ENCODE measurements around the gene COX19. TPM values are rescaled to one million over a fixed set of nuclear protein-coding genes. Genes with fewer than 3 reads are reported as not detected.

The COX19 gene
- total RNA-seq, 4 donors from 2014 or later: 15.9 to 41.3 (median 24.7) TPM

DNA sequence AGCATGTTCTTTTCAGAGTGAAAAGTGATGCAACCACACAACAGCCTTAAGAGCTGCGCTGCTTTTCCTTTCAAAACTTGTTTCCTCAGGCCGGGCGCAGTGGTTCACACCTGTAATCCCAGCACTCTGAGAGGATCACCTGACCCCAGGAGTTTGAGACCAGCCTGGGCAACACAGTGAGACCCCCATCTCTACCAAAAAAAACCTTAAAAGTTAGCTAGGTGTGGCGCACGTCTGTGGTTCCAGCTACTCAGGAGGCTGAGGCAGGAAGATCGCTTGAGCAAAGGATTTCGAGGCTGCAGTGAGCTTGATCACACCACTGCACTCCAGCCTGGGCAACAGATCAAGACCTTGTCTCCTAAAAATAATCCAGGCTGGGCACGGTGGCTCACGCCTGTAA lies 2.0 kb downstream of the COX19 start:
- TF ChIP-seq CTCF (IDR thresholded peaks at IDR 0.05) (no peak), POLR2A (IDR thresholded peaks at IDR 0.05) (no peak)
- peak overlapping the region in 1 of 4 donors; percentile 100 for H3K4me3 ChIP-seq
- H3K36me3 ChIP-seq: peaks cover 0 to 51% (median 0%) of the 10 kb centered on the region in 3 donors
- H3K27me3 ChIP-seq: no peaks in the 10 kb centered on the region
- no peaks in the 10 kb centered on the region for H3K9me3 ChIP-seq
- no peak for DNase-seq
- no peak overlapping the region for H3K27ac ChIP-seq
- H3K4me1 ChIP-seq: peaks cover 0 to 31% (median 12%) of the 10 kb centered on the region in 4 donors

DNA sequence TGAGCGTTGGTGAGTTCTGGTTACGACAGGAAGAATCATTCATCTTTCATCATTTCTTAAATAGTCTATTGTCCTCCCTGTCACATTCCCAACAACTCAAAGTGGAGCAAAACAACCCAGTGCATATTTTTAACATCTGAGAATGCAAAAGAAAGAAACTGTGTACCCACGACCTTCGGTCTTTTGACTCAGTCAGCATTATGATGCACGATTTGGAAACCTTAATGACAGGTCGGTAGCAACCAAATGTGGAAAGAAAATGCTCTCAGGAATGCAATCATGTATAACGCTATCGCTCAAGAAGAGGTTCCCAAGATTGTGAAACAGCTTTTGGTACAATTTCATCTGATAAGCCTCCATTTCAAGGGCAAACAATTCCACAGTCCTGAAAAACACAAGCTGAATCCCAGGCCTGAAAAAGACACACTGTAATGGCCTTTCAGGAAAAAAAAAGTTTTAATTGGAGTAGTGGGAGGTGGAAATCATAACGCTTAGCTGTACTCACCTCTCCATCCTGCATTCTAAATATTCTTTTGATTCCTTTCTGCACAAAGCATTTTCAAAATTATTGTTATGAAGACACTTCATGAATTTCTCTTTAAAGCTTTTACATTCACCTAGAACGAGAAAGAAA lies 2.6 kb downstream of the COX19 start:
- Histone ChIP-seq H3K4me3 (no peak overlapping the region), H3K4me1 (peaks cover 0 to 30% (median 12%) of the 10 kb centered on the region in 4 donors), H3K27me3 (no peaks in the 10 kb centered on the region), H3K27ac (no peak overlapping the region), H3K36me3 (peaks cover 0 to 56% (median 0%) of the 10 kb centered on the region in 3 donors), H3K9me3 (no peaks in the 10 kb centered on the region)
- TF ChIP-seq CTCF (IDR thresholded peaks at IDR 0.05): no peak
- TF ChIP-seq POLR2A (IDR thresholded peaks at IDR 0.05): no peak
- DNase-seq: no peak

GRCh38 chr7:972110-972509 lies 3.2 kb downstream of the COX19 start:
- peaks cover 0 to 62% (median 0%) of the 10 kb centered on the region in 3 donors for H3K36me3 ChIP-seq
- H3K9me3 ChIP-seq: no peaks in the 10 kb centered on the region
- no peak overlapping the region for H3K27ac ChIP-seq
- TF ChIP-seq POLR2A (IDR thresholded peaks at IDR 0.05) (no peak), CTCF (IDR thresholded peaks at IDR 0.05) (no peak)
- no peaks in the 10 kb centered on the region for H3K27me3 ChIP-seq
- DNase-seq: no peak
- H3K4me3 ChIP-seq: no peak overlapping the region
- peaks cover 0 to 30% (median 12%) of the 10 kb centered on the region in 4 donors for H3K4me1 ChIP-seq

GRCh38 chr7:970744-971143 lies 4.6 kb downstream of the COX19 start:
- no peak overlapping the region for H3K27ac ChIP-seq
- TF ChIP-seq CTCF (IDR thresholded peaks at IDR 0.05): no peak
- no peak for TF ChIP-seq POLR2A (IDR thresholded peaks at IDR 0.05)
- no peak overlapping the region for H3K4me3 ChIP-seq
- H3K4me1 ChIP-seq: peaks cover 0 to 23% (median 12%) of the 10 kb centered on the region in 4 donors
- H3K9me3 ChIP-seq: no peaks in the 10 kb centered on the region
- peaks cover 0 to 70% (median 0%) of the 10 kb centered on the region in 3 donors for H3K36me3 ChIP-seq
- H3K27me3 ChIP-seq: no peaks in the 10 kb centered on the region
- DNase-seq: no peak

DNA sequence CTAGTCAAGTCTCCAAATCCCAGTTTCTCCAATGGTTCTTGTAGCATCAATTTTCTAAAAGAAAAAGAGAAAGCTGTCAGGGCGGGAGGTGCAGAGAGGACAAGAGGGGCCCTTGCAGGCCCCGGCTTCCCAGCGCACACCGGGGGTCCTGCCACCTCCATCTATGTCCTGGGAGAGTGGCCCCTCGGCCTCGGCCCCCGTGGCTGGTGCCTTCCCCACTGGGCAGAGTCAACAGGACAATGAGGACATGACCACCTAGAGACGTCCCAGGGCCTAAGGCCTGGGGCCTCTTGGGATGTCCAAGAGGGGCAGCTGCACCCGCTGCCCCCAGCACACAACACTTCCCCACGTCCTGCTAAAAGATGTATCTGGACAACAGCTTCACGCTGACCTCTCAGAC lies 5.9 kb downstream of the COX19 start:
- Histone ChIP-seq H3K27me3 (no peaks in the 10 kb centered on the region), H3K9me3 (no peaks in the 10 kb centered on the region), H3K27ac (no peak overlapping the region), H3K4me3 (no peak overlapping the region), H3K36me3 (peaks cover 0 to 70% (median 0%) of the 10 kb centered on the region in 3 donors), H3K4me1 (peaks cover 0 to 33% (median 14%) of the 10 kb centered on the region in 4 donors)
- DNase-seq: no peak
- no peak for TF ChIP-seq CTCF (IDR thresholded peaks at IDR 0.05)
- TF ChIP-seq POLR2A (IDR thresholded peaks at IDR 0.05): no peak
